ENCODE data around the gene ZNF558.

Gene ZNF558

DNA sequence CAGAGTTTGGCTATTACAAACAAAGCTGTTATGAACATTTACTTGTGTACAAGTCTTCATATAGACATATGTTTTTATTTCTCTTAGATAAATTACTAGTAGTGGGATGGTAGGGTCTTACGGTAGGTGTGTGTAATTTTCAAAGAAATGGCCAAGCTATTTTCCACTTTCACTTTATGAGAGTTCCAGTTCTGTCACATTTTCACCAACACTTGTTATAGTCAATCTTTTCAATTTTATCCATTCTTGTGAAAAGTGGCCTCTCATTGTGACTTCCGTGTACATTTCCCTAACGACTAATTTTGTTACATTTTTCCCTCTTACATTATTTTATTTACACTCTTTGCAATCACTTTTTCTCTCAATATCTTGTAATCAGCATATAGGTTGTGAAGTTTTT is 18.4 kb upstream of the ZNF558 start:
- DNase-seq (ENCODE audit: low spot score), result no peak

DNA sequence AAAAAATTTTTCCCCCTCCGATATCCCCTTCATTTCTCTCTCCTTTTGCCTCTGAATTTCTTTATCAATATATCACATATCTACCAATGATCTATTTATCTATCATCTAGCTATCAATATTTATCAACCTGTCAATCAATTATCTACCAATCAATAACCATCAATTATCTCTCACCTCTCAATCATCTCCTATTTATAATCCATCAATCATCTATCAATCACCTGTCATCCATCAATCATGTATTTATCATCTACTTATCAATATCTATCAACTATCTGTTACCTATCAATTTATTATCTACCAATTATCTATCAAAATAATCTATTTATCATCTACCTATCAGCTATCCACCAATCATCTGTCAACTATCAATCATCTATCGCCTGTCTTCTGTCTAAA is 17.1 kb upstream of the ZNF558 start:
- TF ChIP-seq, protein P1, sequence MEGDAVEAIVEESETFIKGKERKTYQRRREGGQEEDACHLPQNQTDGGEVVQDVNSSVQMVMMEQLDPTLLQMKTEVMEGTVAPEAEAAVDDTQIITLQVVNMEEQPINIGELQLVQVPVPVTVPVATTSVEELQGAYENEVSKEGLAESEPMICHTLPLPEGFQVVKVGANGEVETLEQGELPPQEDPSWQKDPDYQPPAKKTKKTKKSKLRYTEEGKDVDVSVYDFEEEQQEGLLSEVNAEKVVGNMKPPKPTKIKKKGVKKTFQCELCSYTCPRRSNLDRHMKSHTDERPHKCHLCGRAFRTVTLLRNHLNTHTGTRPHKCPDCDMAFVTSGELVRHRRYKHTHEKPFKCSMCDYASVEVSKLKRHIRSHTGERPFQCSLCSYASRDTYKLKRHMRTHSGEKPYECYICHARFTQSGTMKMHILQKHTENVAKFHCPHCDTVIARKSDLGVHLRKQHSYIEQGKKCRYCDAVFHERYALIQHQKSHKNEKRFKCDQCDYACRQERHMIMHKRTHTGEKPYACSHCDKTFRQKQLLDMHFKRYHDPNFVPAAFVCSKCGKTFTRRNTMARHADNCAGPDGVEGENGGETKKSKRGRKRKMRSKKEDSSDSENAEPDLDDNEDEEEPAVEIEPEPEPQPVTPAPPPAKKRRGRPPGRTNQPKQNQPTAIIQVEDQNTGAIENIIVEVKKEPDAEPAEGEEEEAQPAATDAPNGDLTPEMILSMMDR (IDR thresholded peaks at IDR 0.05; ENCODE audit: borderline replicate concordance, control extremely low read depth, extremely low read depth, insufficient read depth, missing control alignments), result no peak
- in situ Hi-C loops (cut with MboI; ENCODE audit: low sequenced_read_pairs, unreplicated experiment), result no loop called here
- DNase-seq (ENCODE audit: low spot score), result no peak

More for the DNA sequence above, 18.4 kb upstream of the ZNF558 start:
- in situ Hi-C loops (cut with MboI; ENCODE audit: low sequenced_read_pairs, unreplicated experiment), result no loop called here
- TF ChIP-seq, protein P1 (IDR thresholded peaks at IDR 0.05; ENCODE audit: borderline replicate concordance, control extremely low read depth, extremely low read depth, insufficient read depth, missing control alignments), result no peak

DNA sequence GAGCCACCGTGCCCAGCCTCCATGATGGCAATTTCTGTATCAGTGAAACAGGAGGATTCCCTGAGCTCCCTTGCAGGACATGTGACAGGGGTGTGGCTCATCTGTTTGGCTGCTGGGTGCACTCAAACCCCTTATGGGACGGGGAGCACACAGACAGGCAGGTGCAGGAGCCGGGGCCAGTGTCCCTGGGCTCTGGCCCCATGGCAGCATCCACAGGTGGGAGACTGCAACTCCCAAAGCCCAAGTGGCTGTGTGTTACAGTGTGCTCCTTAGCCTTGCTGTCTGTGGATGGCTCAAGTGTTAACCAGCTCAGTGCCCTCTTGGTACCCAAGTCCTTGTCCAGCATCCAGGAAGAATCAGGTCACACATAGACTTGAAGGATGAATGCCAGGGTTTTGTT is 14.7 kb upstream of the ZNF558 start:
- DNase-seq (ENCODE audit: low spot score), result no peak
- TF ChIP-seq, protein P1 (IDR thresholded peaks at IDR 0.05; ENCODE audit: borderline replicate concordance, control extremely low read depth, extremely low read depth, insufficient read depth, missing control alignments), result no peak
- in situ Hi-C loops (cut with MboI; ENCODE audit: low sequenced_read_pairs, unreplicated experiment), result no loop called here

DNA sequence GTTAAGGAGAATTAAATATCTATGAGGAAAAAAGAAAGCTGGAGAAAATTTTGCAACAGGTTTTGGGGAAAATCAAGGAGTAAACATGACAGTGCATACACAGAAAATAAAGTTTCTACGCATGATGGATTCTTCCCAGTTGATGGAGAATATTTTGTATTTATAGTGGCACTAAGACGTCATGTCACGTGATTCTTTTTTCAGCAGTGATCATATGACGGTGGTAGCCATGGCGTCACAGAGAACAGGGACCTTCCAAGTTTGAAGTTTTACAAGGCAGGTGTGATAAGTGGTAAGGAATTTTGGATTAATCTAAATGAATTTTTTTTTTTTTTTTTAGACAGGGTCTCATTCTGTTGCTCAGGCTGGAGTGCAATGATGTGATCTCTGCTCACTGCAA is 8.6 kb upstream of the ZNF558 start:
- in situ Hi-C loops (cut with MboI; ENCODE audit: low sequenced_read_pairs, unreplicated experiment), result no loop called here
- DNase-seq (ENCODE audit: low spot score), result no peak
- TF ChIP-seq, protein P1 (IDR thresholded peaks at IDR 0.05; ENCODE audit: borderline replicate concordance, control extremely low read depth, extremely low read depth, insufficient read depth, missing control alignments), result no peak

DNA sequence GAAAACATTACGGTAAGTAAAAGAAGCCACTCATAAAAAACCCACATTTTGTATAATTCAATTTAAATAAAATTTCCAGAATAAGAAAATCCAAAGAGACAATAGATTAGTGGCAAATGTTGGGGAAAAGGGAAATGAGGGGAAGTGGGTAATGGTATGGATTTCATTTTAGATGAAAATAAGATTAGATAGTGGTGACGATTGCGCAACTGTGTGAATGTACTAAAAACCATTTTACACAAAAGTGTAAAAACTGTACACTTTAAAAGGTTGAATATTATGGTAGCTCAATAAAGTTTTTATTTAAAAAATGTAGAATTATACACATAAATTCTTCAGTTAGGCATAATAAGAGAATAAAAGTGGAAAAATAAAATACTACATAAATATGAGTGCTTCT is 3.8 kb upstream of the ZNF558 start:
- in situ Hi-C loops (cut with MboI; ENCODE audit: low sequenced_read_pairs, unreplicated experiment), result no loop called here
- TF ChIP-seq, protein P1 (IDR thresholded peaks at IDR 0.05; ENCODE audit: borderline replicate concordance, control extremely low read depth, extremely low read depth, insufficient read depth, missing control alignments), result no peak
- no peak for DNase-seq (ENCODE audit: low spot score)

DNA sequence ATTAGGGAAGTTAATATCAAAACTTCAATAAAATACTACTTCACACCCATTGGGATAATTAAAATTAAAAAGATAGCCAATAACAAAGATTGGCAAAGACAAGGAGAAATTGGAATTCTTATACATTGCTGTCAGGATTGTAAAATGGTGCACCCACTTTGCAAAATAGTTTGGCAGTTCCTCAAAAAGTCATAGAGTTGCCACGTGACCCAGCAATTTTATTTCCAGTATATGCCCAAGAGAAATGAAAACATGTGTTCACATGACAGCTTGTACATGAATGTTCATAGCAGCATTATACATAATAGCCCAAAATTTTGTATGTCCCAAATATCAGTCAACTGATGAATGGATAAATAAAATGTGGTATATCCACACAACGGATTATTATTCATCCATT is 3.3 kb upstream of the ZNF558 start:
- TF ChIP-seq, protein P1 (IDR thresholded peaks at IDR 0.05; ENCODE audit: borderline replicate concordance, control extremely low read depth, extremely low read depth, insufficient read depth, missing control alignments), result no peak
- no peak for DNase-seq (ENCODE audit: low spot score)
- in situ Hi-C loops (cut with MboI; ENCODE audit: low sequenced_read_pairs, unreplicated experiment), result no loop called here

DNA sequence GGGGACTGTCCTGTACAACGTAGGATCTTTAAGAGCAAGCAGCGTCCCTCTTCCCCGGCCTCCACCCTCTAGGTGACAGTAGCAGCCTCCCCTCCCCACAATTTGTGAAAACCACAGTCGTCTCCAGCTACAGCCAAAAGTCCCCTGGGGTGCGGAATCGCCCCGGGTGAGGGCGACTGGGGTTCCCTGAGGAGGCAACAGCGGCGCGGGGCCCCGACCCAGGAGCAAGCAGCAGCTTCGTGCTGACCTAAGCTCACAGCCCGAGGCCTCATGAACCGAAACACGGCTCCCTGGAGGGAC is 322 bp downstream of the ZNF558 start:
- in situ Hi-C loops (cut with MboI; ENCODE audit: low sequenced_read_pairs, unreplicated experiment), result no loop called here
- DNase-seq (ENCODE audit: low spot score), result no peak
- TF ChIP-seq, protein P1 (IDR thresholded peaks at IDR 0.05; ENCODE audit: borderline replicate concordance, control extremely low read depth, extremely low read depth, insufficient read depth, missing control alignments), result no peak
